Nephron progenitor cell (in vitro differentiated cells): ENCODE measurements around the gene GALNT16.

Experiments used
- DNase-seq: peaks from one replicate; pipeline ENCODE4 v3.0.0; 2021
- H3K27ac Mint-ChIP-seq: 2 replicates; pipeline ENCODE4 v1.8.0; 2021; ENCODE audit warnings: mild to moderate bottlenecking, moderate library complexity, mixed read lengths
- H3K27me3 Mint-ChIP-seq: 2 replicates; pipeline ENCODE4 v1.8.0; 2021; ENCODE audit warnings: mild to moderate bottlenecking, low read depth, mixed read lengths; ENCODE audit not compliant: poor library complexity
- H3K36me3 Mint-ChIP-seq: 2 replicates; pipeline ENCODE4 v1.8.0; 2021; ENCODE audit warnings: low read depth, mixed read lengths
- H3K4me1 Mint-ChIP-seq: 2 replicates; pipeline ENCODE4 v1.8.0; 2021; ENCODE audit warnings: mixed read lengths
- H3K4me3 Mint-ChIP-seq: 2 replicates; pipeline ENCODE4 v1.8.0; 2021; ENCODE audit warnings: mild to moderate bottlenecking, moderate library complexity, mixed read lengths
- H3K9me3 Mint-ChIP-seq: 2 replicates; pipeline ENCODE4 v1.8.0; 2021; ENCODE audit warnings: mild to moderate bottlenecking, moderate library complexity, mixed read lengths
- CTCF ChIP-seq: fragments of 200-600 bp; sonication (generic); IDR thresholded peaks from 2 replicates; pipeline ENCODE4 v1.5.0; 2021; ENCODE audit warnings: antibody characterized with exemption

Gene GALNT16

GRCh38 chr14:69263771-69264170, 3.8 kb downstream of the GALNT16 start:
- Mint-ChIP-seq H3K9me3 (no peaks in the 10 kb centered on the region), H3K36me3 (no peaks in the 10 kb centered on the region), H3K27me3 (peaks cover 67% of the 10 kb centered on the region), H3K4me3 (no peak overlapping the region), H3K4me1 (peaks cover 33% of the 10 kb centered on the region), H3K27ac (no peak overlapping the region)
- no peak for DNase-seq
- TF ChIP-seq CTCF: no peak

- Mint-ChIP-seq H3K27me3 (peaks cover 41% of the 10 kb centered on the region), H3K9me3 (no peaks in the 10 kb centered on the region), H3K4me3 (no peak overlapping the region), H3K4me1 (peaks cover 22% of the 10 kb centered on the region), H3K27ac (no peak overlapping the region), H3K36me3 (no peaks in the 10 kb centered on the region)
- TF ChIP-seq CTCF: no peak
- no peak for DNase-seq
These were observed 6.8 kb downstream of the GALNT16 start for GRCh38 chr14:69266572-69267345.

GRCh38 chr14:69267492-69267891, 7.5 kb downstream of the GALNT16 start:
- Mint-ChIP-seq H3K27ac (no peak overlapping the region), H3K9me3 (no peaks in the 10 kb centered on the region), H3K4me1 (peaks cover 16% of the 10 kb centered on the region), H3K27me3 (peaks cover 33% of the 10 kb centered on the region), H3K36me3 (no peaks in the 10 kb centered on the region), H3K4me3 (no peak overlapping the region)
- no peak for DNase-seq
- no peak for TF ChIP-seq CTCF

- H3K9me3 Mint-ChIP-seq: no peaks in the 10 kb centered on the region
- TF ChIP-seq CTCF: no peak
- peaks cover 28% of the 10 kb centered on the region for H3K27me3 Mint-ChIP-seq
- no peak overlapping the region for H3K4me3 Mint-ChIP-seq
- no peaks in the 10 kb centered on the region for H3K36me3 Mint-ChIP-seq
- DNase-seq: no peak
- peaks cover 15% of the 10 kb centered on the region for H3K4me1 Mint-ChIP-seq
- no peak overlapping the region for H3K27ac Mint-ChIP-seq
These were observed 8.3 kb downstream of the GALNT16 start for GRCh38 chr14:69268223-69268622.

GRCh38 chr14:69268763-69269162, 8.8 kb downstream of the GALNT16 start:
- DNase-seq: no peak
- Mint-ChIP-seq H3K4me3 (no peak overlapping the region), H3K9me3 (no peaks in the 10 kb centered on the region), H3K4me1 (peaks cover 10% of the 10 kb centered on the region), H3K27ac (no peak overlapping the region), H3K36me3 (no peaks in the 10 kb centered on the region), H3K27me3 (peaks cover 24% of the 10 kb centered on the region)
- no peak for TF ChIP-seq CTCF

GRCh38 chr14:69269381-69269780, 9.4 kb downstream of the GALNT16 start:
- Mint-ChIP-seq H3K4me1 (peaks cover 10% of the 10 kb centered on the region), H3K27ac (no peak overlapping the region), H3K9me3 (no peaks in the 10 kb centered on the region), H3K36me3 (no peaks in the 10 kb centered on the region), H3K4me3 (no peak overlapping the region), H3K27me3 (peaks cover 18% of the 10 kb centered on the region)
- no peak for DNase-seq
- no peak for TF ChIP-seq CTCF
